Right ventricle myocardium inferior (tissue), 1 donor: ENCODE measurements around the gene NHLRC2. TPM values are rescaled to one million over a fixed set of nuclear protein-coding genes. Genes with fewer than 3 reads are reported as not detected.
"Not testable (repeated sequence)": the region's sequence is repeated elsewhere in the genome, so short reads cannot be mapped to it uniquely, and the experiment has no call there.

Source experiments
- ATAC-seq: fragments of 200-7000 bp; cut with Tn5 transposase; one replicate; pipeline ENCODE4 v1.9.1; 2020; ENCODE audit warnings: mild to moderate bottlenecking, moderate library complexity
- DNase-seq: peaks from one replicate; pipeline ENCODE4 v3.0.0; 2021; ENCODE audit errors: missing footprints
- intact Hi-C: fragments of 100-400 bp; cut with DNase I; formaldehyde crosslinking; loops from one replicate; pipeline ENCODE4 v1.11.0; 2022
- total RNA-seq: library from RNA; stranded (reverse); fragmentation: NEBNext Ultra II Directional; extraction: Animal tissue kit (Norgen Biotek cat#: 25700); gene quantifications from one replicate; pipeline ENCODE4 v1.2.1, GENCODE V29; 2021
- donor health status: DM: no; HTN: yes; CAD: no; lungs with severe emphysema.

Gene NHLRC2
- total RNA-seq, 1 donor from 2014 or later = 60.6 TPM

DNA sequence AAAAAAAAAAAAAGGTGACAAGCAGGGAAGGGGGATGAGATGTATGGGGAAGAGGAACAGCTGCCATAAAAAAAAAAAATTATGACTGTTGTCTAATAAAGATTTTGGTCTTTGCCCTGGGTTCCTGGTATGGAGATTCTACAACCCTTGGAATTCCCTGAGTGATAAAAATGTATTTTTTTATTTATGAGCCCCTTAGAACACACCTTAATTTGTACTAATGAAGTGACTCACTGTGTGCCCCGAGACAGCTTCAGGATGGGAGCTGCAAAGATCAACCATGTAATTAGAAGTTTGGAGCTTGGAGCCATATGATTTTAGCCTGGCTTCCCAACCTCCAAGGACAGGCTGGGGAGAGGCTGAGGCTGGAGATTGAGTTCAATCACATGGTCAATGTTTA is 69.7 kb downstream of the NHLRC2 start:
- DNase-seq = no peak
- ATAC-seq = no peak
- intact Hi-C loops = loop anchor here (5.0 kb wide), 2 partner anchors 98 to 118 kb away; partner anchors contain the start of gene ADRB1

DNA sequence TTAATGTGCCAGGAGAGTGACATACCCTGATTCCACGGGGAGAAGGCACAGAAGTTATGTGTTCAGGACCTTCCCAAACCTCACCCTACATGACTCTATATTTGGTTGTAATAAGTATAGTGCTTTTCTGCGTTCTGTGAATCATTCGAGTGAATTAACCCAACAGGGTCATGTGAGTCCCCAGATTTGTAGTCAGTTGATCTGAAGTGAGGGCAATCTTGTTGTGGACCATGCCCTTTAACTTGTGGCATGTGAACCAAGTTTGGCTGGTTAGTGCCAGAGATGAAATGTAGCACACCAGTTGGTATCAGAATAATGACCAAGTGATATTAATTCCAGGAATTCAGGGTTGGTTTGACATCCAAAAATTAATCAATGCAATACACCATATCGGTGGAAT is 70.2 kb downstream of the NHLRC2 start:
- intact Hi-C loops = loop anchor here (5.0 kb wide), 2 partner anchors 98 to 118 kb away; partner anchors contain the start of gene ADRB1
- no peak for ATAC-seq

DNA sequence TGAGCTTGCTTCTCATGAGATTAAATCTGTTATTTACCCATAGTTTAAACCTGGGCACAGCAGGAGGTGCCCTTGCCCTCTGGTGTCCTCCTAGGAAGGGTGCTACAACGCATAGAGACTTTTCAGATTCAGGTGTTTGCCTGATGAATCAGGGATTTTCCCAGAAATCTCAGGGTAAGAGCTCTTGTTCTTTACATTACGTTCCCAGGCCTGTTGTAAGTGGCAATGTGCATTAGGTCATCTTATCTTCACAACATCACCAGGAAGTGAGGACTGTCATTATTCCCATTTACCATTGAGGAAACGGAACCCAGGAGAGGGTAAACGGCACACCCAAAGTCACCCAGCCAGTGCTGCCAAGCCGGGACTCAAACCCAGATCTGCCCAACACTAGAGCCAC is 73.0 kb downstream of the NHLRC2 start:
- ATAC-seq (no peak), DNase-seq (no peak)
- intact Hi-C loops = no loop called here

More for the DNA sequence above, 70.2 kb downstream of the NHLRC2 start:
- DNase-seq = no peak

DNA sequence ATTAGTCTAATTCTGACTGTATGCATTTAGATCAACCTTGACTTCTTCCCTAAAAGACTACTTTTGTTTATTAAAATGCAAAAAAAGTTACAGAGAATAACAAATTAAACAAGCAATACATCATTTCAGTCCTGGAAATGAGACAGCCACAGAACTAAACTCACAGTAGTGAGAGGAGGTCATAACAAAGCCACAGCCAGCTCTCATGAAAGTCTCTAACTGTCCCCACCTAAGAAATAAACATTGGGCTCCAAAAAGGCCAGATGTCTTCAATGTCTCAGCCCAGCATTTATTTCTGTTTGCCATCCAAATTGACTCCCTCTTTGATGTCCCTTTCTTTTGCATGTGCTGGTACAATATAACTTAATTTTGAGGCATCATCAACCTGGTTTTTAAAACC is 74.4 kb downstream of the NHLRC2 start:
- DNase-seq (no peak), ATAC-seq (no peak)
- intact Hi-C loops = no loop called here

DNA sequence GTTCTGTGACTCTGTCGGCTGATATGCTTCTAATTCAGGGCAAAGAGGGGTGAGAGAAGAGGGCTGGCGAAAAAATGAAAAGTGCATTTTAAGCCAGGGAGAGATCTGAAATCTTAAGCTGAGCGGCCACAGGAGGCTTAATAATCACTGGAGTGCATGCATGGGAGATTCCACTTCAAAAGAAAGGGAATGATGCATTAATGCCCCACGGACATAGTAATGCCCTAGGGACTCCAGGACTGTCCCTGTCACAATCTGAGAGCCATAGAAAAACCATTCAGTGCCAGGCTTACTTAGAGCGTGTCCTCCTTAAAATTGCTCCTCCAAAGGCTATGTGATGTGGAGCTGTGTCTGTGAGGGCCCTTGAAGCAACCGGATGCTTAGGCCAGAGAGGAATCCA is 75.1 kb downstream of the NHLRC2 start:
- DNase-seq (no peak), ATAC-seq (no peak)
- intact Hi-C loops = no loop called here

DNA sequence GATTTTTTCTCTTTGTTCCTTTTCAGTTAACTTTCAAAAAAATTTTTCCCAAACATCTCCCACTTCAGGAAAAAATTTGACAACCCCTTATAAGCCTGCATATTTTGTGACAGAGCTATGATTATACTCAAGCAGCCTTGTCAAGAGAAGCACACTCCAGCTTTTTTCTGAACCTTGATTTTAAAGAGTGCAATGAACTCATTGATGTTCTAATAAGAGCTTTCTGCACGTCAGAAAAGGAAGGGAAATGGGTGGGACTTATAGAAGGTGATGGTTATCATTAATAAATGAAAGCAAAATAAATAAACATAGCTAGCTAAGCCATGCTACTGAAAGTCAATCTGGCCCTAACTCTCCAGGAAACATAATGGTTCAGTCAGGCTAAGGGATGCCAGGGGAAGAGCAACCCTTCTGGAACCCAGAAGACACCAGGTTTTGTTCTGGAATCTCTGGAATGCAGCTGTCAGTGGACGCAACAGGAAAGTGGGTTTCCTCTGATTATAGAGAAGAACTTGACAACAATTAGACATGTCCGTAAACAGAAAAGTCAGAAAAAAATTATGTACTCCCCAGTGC is 76.1 kb downstream of the NHLRC2 start:
- DNase-seq (no peak), ATAC-seq (no peak)
- intact Hi-C loops = no loop called here

DNA sequence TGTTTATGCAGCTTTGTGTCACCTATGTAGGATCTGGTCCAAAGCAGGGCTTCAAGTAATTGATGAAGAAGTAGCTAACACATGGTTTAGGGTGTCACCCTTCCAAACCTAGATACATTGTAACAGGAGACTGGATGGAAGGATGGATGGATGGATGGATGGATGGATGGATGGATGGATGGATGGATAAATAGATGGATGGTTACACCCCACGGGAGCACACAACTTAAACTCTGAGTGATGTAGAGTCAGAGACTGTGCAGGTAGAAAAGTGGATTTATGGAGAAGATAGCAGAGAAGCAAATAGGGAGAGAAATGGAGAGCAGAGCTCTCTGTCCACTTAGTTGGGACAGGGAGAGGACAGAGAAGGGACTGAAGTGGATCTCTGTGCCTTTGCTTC is 78.4 kb downstream of the NHLRC2 start:
- intact Hi-C loops = no loop called here
- ATAC-seq = no peak
- no peak for DNase-seq

DNA sequence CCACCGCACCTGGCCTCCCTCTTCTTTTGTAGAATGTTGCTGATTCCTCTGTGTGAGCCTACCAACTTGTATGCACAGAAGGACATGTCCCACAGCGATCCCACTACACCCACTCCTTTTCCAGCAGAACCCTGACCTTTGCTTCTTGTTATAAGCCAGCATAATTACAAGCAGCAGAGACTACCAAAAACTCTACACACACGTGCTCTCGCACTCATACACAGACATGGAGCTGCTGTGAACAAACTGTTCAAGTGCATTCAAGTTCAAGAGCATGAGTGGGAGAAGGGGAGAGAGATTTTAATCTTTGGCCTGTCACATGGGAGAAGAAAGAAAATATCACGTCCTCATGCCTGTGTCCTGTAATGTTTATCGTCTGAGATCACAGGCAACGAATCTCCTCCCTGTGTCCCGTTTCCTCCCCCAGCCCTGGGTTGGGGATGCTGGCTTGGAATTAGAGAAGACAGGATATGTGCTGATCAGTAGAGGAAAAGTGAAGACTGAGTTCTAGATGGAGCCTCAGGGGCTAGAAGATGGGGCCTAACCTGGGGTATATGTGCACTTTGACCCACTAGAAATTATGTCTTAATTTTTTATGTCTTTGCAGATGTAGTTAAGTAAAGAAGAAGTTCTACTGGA is 79.6 kb downstream of the NHLRC2 start:
- DNase-seq = no peak
- ATAC-seq = no peak
- intact Hi-C loops = no loop called here

DNA sequence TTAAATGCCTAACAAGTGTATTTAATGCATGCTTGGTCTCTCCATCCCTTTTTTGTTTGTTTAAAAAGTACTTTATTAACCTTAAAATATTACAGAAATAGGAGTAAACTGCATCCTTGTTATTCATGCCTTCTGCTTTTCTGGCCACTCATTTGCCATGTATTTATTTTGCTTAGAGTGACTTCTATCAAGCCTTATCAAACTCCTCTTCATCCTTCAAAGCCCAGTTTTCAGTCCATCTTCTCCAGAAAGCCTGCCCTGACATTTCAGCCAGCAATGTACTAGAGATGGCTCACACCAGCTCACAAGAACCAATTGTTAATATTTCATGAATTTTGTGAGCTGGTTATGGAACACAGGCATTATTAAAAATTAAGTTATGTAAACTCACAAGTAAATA is 82.8 kb downstream of the NHLRC2 start:
- intact Hi-C loops = no loop called here
- no peak for DNase-seq
- ATAC-seq = no peak

DNA sequence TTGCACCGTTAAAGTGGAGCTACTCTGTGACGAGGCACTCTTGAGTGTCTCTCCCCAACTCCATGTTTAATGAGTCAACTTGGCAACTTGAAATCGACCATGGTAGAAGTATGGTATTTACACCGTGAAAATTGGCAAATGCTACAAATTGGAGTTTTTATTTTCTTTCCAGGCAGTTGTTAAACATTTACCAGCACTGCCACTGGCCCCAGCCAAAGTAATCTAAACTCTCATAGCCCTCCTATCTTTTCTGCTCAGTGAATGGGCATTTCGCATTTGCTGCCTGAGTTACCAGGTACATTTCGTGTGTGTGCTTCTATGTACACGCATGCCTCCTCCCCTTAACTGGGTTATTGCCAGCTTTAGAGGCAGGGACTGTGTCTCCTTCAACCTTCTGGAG is 83.3 kb downstream of the NHLRC2 start:
- ATAC-seq (no peak), DNase-seq (no peak)
- intact Hi-C loops = no loop called here

DNA sequence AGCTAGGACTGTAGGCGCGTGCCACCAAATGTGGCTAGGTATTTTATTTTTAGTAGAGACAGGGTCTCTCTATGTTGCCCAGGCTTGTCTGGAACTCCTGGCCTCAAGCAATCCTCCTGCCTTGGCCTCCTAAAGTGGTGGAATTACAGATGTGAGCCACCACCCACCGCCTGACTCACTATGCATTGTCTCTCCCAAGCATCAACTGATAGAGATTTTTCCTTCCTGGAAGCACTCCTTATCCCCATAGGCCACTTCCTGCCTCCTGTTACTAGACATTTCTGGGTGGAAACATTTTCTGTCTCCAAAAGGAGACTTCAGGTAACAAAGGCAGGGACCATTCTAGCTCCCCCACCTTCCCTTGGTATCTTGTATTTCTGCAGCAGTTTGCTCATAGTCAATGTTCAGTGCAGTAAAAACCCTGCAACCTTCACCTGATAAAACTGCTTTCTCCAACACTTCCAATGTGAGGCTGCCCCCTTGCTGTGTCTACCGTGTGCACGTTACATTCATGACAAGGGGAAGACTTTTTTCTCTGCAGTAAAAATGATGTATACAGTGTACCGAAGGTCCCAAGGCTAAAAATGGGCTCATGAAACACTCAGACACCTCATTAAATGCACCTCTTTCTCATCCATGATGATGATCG is 84.9 kb downstream of the NHLRC2 start:
- no peak for DNase-seq
- ATAC-seq = no peak
- intact Hi-C loops = no loop called here

DNA sequence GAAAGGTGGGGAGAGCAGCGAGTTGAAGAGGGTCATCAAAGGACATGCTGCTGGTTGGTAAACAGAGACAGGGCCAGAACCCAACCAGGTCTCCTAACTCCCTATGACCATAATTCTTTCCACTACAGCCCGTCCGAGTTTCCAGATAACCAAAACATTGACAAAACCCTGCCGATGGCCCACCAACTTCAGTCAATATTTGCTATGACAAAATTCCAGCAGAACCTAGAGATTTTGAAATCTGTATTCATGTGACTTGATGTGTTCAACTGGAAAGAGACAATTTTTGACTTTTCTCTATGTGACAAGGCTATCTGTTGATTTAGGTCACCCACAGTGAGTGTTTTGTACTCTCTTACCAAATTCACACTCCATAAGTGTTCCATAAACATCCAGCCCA is 86.7 kb downstream of the NHLRC2 start:
- ATAC-seq (no peak), DNase-seq (no peak)
- intact Hi-C loops = no loop called here

DNA sequence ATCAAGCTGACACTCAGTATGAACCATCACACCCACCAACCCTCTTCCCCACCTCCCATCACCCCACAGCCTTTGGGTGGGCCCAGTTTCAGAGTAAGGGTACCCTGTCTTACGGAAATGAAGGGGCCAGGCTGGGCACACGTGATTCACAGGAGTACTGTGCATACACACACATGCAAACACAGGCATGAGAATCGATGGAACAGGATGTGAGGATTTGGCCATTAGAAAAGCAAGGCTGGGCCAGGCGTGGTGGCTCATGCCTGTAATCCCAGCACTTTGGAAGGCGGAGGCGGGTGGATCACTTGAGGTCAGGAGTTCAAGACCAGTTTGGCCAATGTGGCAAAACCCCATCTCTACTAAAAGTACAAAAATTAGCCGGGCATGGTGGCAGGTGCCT is 88.7 kb downstream of the NHLRC2 start:
- intact Hi-C loops, DNase-seq, ATAC-seq: not testable (repeated sequence)

DNA sequence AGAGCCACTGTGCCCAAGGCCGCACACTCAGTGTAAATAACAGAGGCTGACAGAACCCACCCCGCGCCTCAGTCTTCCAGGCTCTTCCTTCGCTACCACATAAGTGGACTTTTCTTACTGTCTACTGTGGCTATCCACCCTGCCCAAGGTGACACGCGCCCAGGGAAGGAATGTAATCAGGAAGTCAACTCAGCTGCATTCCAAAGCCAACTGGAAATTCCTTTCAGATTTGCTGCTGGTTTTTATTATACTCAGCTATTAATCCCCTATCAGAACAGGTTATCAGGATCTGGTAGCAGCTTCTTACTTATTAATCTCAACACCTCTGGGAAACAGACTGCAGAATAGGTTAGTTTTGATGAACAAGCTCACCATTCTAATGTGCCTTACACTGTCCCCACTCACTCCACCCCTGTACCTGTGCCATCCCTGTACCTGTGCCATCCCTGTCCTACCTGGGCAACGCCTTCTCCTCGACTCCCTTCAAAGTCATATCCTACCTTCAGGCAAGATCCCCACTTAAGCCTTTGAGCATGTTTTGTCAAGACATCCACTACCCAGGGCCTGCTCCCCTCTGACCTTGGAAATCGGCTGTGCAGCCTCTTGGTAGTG is 90.7 kb downstream of the NHLRC2 start:
- ATAC-seq (no peak), DNase-seq (no peak)
- intact Hi-C loops = no loop called here

DNA sequence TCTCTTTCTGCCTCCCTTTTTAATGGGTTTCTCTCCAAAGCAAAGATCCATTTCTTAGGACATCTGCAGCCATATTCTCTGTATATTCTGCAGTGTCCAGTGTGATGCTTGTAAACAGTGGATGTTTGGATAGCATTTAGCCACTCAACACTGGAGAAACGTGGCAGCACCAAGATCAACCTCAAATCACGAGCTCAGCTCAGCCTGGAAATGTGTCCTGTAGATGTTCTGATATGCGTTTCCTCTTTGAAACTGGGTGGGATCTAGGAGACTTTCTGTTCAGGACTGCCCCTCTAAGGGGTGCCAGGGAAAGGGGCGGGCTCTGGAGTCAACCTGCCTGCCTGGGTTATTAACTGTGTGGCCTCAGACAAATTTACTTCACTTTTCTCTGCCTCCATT is 91.2 kb downstream of the NHLRC2 start:
- intact Hi-C loops = no loop called here

DNA sequence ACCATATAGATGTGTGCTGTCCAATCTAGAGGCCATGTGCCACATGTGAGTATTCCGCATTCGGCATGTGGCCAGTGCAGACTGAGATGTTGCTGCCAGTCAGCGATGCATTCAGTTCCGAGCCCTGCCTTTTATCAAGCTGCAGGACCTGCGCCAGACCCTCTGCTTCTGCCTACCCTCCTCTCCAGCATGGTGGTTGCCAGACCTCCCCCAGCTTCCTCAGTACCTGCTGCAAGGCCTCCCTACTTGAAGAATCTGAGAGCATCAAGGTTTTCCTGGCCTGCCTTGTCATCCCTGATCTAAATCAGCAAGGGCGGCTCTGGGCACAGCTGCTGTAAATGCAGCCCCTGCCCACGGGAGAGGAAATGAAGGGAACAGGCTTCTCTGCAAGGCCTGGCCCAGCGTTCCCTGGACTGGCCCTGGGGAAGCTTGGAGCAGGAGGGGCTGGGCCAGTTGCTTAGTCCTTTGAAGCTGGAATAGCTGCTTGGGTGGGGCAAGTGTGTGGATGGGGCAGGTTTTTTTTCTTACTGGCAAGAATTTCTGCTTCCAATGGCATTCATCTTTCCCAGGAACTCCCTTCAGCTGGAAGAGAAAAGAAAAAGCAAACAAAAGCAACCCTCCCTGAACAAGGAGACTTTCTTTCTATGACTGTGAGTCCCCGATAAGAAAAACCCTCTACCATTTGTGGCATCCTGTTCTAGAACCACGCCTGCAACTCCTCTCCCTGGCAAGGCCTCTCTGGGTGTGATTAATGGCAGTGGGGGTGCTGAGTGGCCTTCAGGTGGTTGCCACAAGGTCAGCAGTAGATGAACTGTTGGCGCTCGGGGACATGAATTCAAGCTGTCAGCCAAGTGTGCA is 93.0 kb downstream of the NHLRC2 start:
- DNase-seq (no peak), ATAC-seq (peak; percentile 62)

More for the DNA sequence above, 91.2 kb downstream of the NHLRC2 start:
- ATAC-seq (no peak), DNase-seq (no peak)

DNA sequence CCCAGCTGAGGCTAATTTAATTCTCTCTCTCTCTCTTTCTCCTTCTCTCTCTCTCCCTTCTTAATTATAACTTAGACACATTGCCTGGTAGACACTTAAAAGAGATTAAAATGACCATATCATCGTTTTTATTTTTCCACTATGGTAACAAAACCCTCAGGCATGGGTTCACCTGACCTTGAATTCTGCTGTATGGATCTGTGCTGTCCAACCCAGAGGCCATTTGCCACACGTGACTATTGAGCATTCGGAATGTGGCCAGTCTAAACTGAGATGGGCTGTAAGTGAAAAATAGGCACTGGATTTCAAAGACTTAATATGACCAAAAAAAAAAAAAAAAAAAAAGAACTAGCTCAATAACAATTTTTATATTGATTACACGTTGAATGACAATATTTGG is 93.6 kb downstream of the NHLRC2 start:
- DNase-seq (no peak), ATAC-seq (no peak)
- intact Hi-C loops = no loop called here

More for the DNA sequence above, 93.0 kb downstream of the NHLRC2 start:
- intact Hi-C loops = no loop called here

DNA sequence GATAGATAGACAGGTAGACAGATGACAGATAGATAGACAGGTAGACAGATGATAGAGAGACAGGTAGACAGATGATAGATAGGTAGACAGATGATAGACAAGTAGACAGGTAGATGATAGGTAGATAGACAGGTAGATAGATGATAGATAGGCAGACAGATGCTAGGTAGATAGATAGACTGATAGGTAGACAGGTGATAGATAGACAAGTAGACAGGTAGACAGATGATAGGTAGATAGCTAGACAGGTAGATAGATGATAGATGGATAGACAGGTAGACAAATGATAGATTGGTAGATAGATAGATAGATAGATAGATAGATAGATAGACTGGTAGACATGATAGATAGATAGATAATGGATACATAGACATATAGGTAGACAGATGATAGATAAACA is 95.8 kb downstream of the NHLRC2 start:
- no peak for ATAC-seq
- intact Hi-C loops = no loop called here
- DNase-seq = no peak
